GM12878 (cell line): ENCODE results near the gene DFFB.

Source experiments
- CREB1 ChIP-seq: IDR thresholded peaks from 2 replicates; pipeline ENCODE4 v1.6.1; 2012; ENCODE audit warnings: low read depth, mild to moderate bottlenecking, inconsistent platforms
- CREM ChIP-seq: IDR thresholded peaks from 2 replicates; pipeline ENCODE4 v1.6.1; 2014; ENCODE audit warnings: antibody characterized with exemption, low read depth
- HDAC6 ChIP-seq: fragments of 200-600 bp; sonication (generic); IDR thresholded peaks from one replicate; pipeline ENCODE4 v1.8.0; 2017; ENCODE audit warnings: antibody characterized with exemption; ENCODE audit not compliant: unreplicated experiment
- PKNOX1 ChIP-seq: fragments of 450-650 bp; IDR thresholded peaks from 2 replicates; pipeline ENCODE4 v1.6.1; 2016; ENCODE audit warnings: mild to moderate bottlenecking
- TF ChIP-seq, protein P1 (sequence below): fragments of 450-650 bp; IDR thresholded peaks from 2 replicates; pipeline ENCODE4 v1.6.1; 2017; ENCODE audit warnings: mild to moderate bottlenecking
- TF ChIP-seq, protein P2 (sequence below), 3 experiments: IDR thresholded peaks in 2 of 3; conservative IDR thresholded peaks in 1 of 3; 2 replicates each; pipeline ENCODE4 v1.5.1; 2011; ENCODE audit warnings: low read depth in 3 of 3, low read length in 3 of 3, mild to moderate bottlenecking in 3 of 3, control low read depth in 2 of 3, moderate library complexity in 2 of 3, inconsistent platforms in 1 of 3, mixed read lengths in 1 of 3; ENCODE audit not compliant: control insufficient read depth in 2 of 3, insufficient read depth in 1 of 3; ENCODE audit errors: extremely low read depth in 1 of 3
- TF ChIP-seq, protein P3 (sequence below): IDR thresholded peaks from 2 replicates; pipeline ENCODE4 v1.6.1; 2012; ENCODE audit warnings: low read depth, low read length, improper control_type of control experiment
- TF ChIP-seq, protein P4 (sequence below): fragments of 450-650 bp; IDR thresholded peaks from 2 replicates; pipeline ENCODE4 v1.6.1; 2018; ENCODE audit warnings: mild to moderate bottlenecking, low read depth, moderate library complexity; ENCODE audit not compliant: partially characterized antibody
- TF ChIP-seq, protein P5 (sequence below): IDR thresholded peaks from 2 replicates; pipeline ENCODE4 v1.6.1; 2012; ENCODE audit warnings: low read depth, low read length, improper control_type of control experiment

DNA sequence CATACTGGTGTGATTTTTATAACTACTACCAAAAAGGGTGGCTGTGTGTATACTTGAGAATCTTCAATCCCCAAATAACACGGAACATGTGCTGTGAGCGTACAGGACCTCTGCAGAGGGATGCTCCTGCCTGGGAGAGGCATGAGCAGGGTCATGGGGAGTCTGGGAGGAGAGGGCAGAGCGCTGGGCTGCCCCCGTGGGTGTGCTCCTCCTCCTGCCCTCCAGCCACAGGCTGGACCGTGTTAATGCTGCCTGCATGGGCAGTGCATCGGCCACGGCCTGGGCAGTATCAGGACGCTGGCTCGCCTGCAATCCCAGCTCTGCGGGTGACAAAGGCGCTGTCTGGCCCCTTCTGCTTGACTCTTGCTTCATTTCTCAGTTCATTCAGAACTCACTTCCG, 6.4 kb upstream of the DFFB start:
- TF ChIP-seq, protein P1, sequence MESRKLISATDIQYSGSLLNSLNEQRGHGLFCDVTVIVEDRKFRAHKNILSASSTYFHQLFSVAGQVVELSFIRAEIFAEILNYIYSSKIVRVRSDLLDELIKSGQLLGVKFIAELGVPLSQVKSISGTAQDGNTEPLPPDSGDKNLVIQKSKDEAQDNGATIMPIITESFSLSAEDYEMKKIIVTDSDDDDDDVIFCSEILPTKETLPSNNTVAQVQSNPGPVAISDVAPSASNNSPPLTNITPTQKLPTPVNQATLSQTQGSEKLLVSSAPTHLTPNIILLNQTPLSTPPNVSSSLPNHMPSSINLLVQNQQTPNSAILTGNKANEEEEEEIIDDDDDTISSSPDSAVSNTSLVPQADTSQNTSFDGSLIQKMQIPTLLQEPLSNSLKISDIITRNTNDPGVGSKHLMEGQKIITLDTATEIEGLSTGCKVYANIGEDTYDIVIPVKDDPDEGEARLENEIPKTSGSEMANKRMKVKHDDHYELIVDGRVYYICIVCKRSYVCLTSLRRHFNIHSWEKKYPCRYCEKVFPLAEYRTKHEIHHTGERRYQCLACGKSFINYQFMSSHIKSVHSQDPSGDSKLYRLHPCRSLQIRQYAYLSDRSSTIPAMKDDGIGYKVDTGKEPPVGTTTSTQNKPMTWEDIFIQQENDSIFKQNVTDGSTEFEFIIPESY = no peak
- TF ChIP-seq, protein P2, sequence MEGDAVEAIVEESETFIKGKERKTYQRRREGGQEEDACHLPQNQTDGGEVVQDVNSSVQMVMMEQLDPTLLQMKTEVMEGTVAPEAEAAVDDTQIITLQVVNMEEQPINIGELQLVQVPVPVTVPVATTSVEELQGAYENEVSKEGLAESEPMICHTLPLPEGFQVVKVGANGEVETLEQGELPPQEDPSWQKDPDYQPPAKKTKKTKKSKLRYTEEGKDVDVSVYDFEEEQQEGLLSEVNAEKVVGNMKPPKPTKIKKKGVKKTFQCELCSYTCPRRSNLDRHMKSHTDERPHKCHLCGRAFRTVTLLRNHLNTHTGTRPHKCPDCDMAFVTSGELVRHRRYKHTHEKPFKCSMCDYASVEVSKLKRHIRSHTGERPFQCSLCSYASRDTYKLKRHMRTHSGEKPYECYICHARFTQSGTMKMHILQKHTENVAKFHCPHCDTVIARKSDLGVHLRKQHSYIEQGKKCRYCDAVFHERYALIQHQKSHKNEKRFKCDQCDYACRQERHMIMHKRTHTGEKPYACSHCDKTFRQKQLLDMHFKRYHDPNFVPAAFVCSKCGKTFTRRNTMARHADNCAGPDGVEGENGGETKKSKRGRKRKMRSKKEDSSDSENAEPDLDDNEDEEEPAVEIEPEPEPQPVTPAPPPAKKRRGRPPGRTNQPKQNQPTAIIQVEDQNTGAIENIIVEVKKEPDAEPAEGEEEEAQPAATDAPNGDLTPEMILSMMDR (IDR thresholded peaks at IDR 0.05 in 2 of 3, conservative IDR thresholded peaks at IDR 0.05 in 1 of 3; ENCODE audit: control insufficient read depth in 2 of 3, extremely low read depth in 1 of 3, insufficient read depth in 1 of 3, low read depth in 3 of 3, low read length in 3 of 3) = no peak
- TF ChIP-seq, protein P3, sequence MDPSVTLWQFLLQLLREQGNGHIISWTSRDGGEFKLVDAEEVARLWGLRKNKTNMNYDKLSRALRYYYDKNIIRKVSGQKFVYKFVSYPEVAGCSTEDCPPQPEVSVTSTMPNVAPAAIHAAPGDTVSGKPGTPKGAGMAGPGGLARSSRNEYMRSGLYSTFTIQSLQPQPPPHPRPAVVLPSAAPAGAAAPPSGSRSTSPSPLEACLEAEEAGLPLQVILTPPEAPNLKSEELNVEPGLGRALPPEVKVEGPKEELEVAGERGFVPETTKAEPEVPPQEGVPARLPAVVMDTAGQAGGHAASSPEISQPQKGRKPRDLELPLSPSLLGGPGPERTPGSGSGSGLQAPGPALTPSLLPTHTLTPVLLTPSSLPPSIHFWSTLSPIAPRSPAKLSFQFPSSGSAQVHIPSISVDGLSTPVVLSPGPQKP = no peak
- TF ChIP-seq CREM (no peak), HDAC6 (no peak), PKNOX1 (no peak), CREB1 (no peak)
- TF ChIP-seq, protein P4, sequence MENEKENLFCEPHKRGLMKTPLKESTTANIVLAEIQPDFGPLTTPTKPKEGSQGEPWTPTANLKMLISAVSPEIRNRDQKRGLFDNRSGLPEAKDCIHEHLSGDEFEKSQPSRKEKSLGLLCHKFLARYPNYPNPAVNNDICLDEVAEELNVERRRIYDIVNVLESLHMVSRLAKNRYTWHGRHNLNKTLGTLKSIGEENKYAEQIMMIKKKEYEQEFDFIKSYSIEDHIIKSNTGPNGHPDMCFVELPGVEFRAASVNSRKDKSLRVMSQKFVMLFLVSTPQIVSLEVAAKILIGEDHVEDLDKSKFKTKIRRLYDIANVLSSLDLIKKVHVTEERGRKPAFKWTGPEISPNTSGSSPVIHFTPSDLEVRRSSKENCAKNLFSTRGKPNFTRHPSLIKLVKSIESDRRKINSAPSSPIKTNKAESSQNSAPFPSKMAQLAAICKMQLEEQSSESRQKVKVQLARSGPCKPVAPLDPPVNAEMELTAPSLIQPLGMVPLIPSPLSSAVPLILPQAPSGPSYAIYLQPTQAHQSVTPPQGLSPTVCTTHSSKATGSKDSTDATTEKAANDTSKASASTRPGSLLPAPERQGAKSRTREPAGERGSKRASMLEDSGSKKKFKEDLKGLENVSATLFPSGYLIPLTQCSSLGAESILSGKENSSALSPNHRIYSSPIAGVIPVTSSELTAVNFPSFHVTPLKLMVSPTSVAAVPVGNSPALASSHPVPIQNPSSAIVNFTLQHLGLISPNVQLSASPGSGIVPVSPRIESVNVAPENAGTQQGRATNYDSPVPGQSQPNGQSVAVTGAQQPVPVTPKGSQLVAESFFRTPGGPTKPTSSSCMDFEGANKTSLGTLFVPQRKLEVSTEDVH = no peak
- TF ChIP-seq, protein P5, sequence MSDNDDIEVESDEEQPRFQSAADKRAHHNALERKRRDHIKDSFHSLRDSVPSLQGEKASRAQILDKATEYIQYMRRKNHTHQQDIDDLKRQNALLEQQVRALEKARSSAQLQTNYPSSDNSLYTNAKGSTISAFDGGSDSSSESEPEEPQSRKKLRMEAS = no peak
